GM12801 (cell line): Measurements from ENCODE around the gene LNX2.

Experiments used
- CTCF ChIP-seq: IDR thresholded peaks from one replicate; pipeline ENCODE4 v1.5.1; 2011; ENCODE audit warnings: control low read depth; ENCODE audit not compliant: insufficient read length; ENCODE audit errors: extremely low read depth

The LNX2 gene

GRCh38 chr13:27631665-27632064 is 11.3 kb upstream of the LNX2 start:
- TF ChIP-seq CTCF, result no peak

- no peak for TF ChIP-seq CTCF
Measured at GRCh38 chr13:27631156-27631555, 10.8 kb upstream of the LNX2 start.

- TF ChIP-seq CTCF, result no peak
Measured at GRCh38 chr13:27628081-27628480, 7.8 kb upstream of the LNX2 start.

GRCh38 chr13:27627380-27627779 is 7.1 kb upstream of the LNX2 start:
- TF ChIP-seq CTCF, result no peak

- TF ChIP-seq CTCF, result no peak
Measured at GRCh38 chr13:27625839-27626238, 5.5 kb upstream of the LNX2 start.

GRCh38 chr13:27624071-27624470 is 3.7 kb upstream of the LNX2 start:
- TF ChIP-seq CTCF, result no peak

- TF ChIP-seq CTCF, result no peak
Measured at GRCh38 chr13:27622881-27623280, 2.6 kb upstream of the LNX2 start.
